ENCODE results near the gene MLXIPL. TPM values are rescaled to one million over a fixed set of nuclear protein-coding genes. Genes with fewer than 3 reads are reported as not detected.
A peak's percentile ranks its signal among the peaks of the same experiment; 100 is the strongest.
"Not testable (repeated sequence)": the region's sequence is repeated elsewhere in the genome, so short reads cannot be mapped to it uniquely, and the experiment has no call there.

The MLXIPL gene
- not detected for total RNA-seq

- ATAC-seq (ENCODE audit: low read depth) (peak; percentile 80), DNase-seq (peak; percentile 71)
- POLR2A ChIA-PET, result no interaction called here
- Mint-ChIP-seq H3K36me3 (no peaks in the 10 kb centered on the region), H3K27ac (no peak within 1 kb of the TSS), H3K27me3 (peaks cover 74% of the 10 kb centered on the region), H3K4me1 (peaks cover 1% of the 10 kb centered on the region), H3K4me3 (peak within 1 kb of the TSS; percentile 28), H3K9me3 (no peaks in the 10 kb centered on the region)
These were observed at the start of gene MLXIPL for GRCh38 chr7:73623798-73624668. Gene MLXIPL, minus strand, starts transcription at chr7:73624522. Its CDS starts 30 bp downstream, at chr7:73624492.

GRCh38 chr7:73671857-73672445, 47.6 kb upstream of the MLXIPL start:
- POLR2A ChIA-PET, result no interaction called here
- DNase-seq (no peak), ATAC-seq (ENCODE audit: low read depth) (no peak)
- H3K36me3 Mint-ChIP-seq, result no peaks in the 10 kb centered on the region
- H3K4me1 Mint-ChIP-seq, result peaks cover 3% of the 10 kb centered on the region
- no peaks in the 10 kb centered on the region for H3K9me3 Mint-ChIP-seq
- no peak overlapping the region for H3K27ac Mint-ChIP-seq
- no peak overlapping the region for H3K4me3 Mint-ChIP-seq
- peaks cover 20% of the 10 kb centered on the region for H3K27me3 Mint-ChIP-seq

- Mint-ChIP-seq H3K4me1 (peaks cover 3% of the 10 kb centered on the region), H3K27me3 (peaks cover 24% of the 10 kb centered on the region), H3K4me3 (no peak overlapping the region), H3K36me3 (no peaks in the 10 kb centered on the region), H3K27ac (no peak overlapping the region), H3K9me3 (no peaks in the 10 kb centered on the region)
- ATAC-seq (ENCODE audit: low read depth), result no peak
- DNase-seq, result no peak
- POLR2A ChIA-PET, result no interaction called here
These were observed 47.0 kb upstream of the MLXIPL start for GRCh38 chr7:73671322-73671661.

- POLR2A ChIA-PET, result no interaction called here
- DNase-seq (no peak), ATAC-seq (ENCODE audit: low read depth) (no peak)
- peaks cover 35% of the 10 kb centered on the region for H3K27me3 Mint-ChIP-seq
- H3K27ac Mint-ChIP-seq, result no peak overlapping the region
- H3K4me3 Mint-ChIP-seq, result no peak overlapping the region
- H3K36me3 Mint-ChIP-seq, result no peaks in the 10 kb centered on the region
- H3K4me1 Mint-ChIP-seq, result peaks cover 6% of the 10 kb centered on the region
- H3K9me3 Mint-ChIP-seq, result no peaks in the 10 kb centered on the region
These were observed 45.6 kb upstream of the MLXIPL start for GRCh38 chr7:73669858-73670385.

GRCh38 chr7:73669288-73669701, 45.0 kb upstream of the MLXIPL start:
- Mint-ChIP-seq H3K27ac (no peak overlapping the region), H3K27me3 (peaks cover 38% of the 10 kb centered on the region), H3K9me3 (no peaks in the 10 kb centered on the region), H3K4me3 (no peak overlapping the region), H3K4me1 (peaks cover 8% of the 10 kb centered on the region), H3K36me3 (no peaks in the 10 kb centered on the region)
- DNase-seq (peak; percentile 30), ATAC-seq (ENCODE audit: low read depth) (no peak)
- POLR2A ChIA-PET, result no interaction called here

- ATAC-seq (ENCODE audit: low read depth) (no peak), DNase-seq (no peak)
- POLR2A ChIA-PET, result no interaction called here
- Mint-ChIP-seq H3K4me3 (peak overlapping the region; percentile 67), H3K4me1 (peaks cover 8% of the 10 kb centered on the region), H3K9me3 (no peaks in the 10 kb centered on the region), H3K27me3 (peaks cover 42% of the 10 kb centered on the region), H3K36me3 (no peaks in the 10 kb centered on the region), H3K27ac (no peak overlapping the region)
These were observed 44.5 kb upstream of the MLXIPL start for GRCh38 chr7:73668886-73669230.

GRCh38 chr7:73668103-73668885, 44.0 kb upstream of the MLXIPL start:
- Mint-ChIP-seq H3K4me1 (peaks cover 8% of the 10 kb centered on the region), H3K4me3 (peak overlapping the region; percentile 67), H3K27me3 (peaks cover 48% of the 10 kb centered on the region), H3K27ac (peak overlapping the region; percentile 2), H3K36me3 (no peaks in the 10 kb centered on the region), H3K9me3 (peaks cover under 1% of the 10 kb centered on the region)
- POLR2A ChIA-PET, result interaction anchor here (0.6 to 0.9 kb wide), 2 partner anchors 36 to 57 kb away, joined by 3 read pairs; no protein-coding TSS in a partner anchor
- DNase-seq (peak; percentile 32), ATAC-seq (ENCODE audit: low read depth) (peak; percentile 7)

- Mint-ChIP-seq H3K36me3 (no peaks in the 10 kb centered on the region), H3K27me3 (peaks cover 52% of the 10 kb centered on the region), H3K4me1 (peaks cover 8% of the 10 kb centered on the region), H3K4me3 (peak within 1 kb of the TSS; percentile 78), H3K9me3 (peaks cover 5% of the 10 kb centered on the region), H3K27ac (peak within 1 kb of the TSS; percentile 38)
- ATAC-seq (ENCODE audit: low read depth) (peak; percentile 94), DNase-seq (peak; percentile 99)
- POLR2A ChIA-PET, result interaction anchor here (0.6 to 0.9 kb wide), 2 partner anchors 36 to 58 kb away, joined by 3 read pairs; no protein-coding TSS in a partner anchor
These were observed 43.2 kb upstream of the MLXIPL start, which contains the start of gene VPS37D for GRCh38 chr7:73667344-73668102. Gene VPS37D, plus strand, starts transcription at chr7:73667831. Its CDS starts 128 bp downstream, at chr7:73667959.

- H3K4me1 Mint-ChIP-seq, result peaks cover 5% of the 10 kb centered on the region
- DNase-seq (no peak), ATAC-seq (ENCODE audit: low read depth) (no peak)
- H3K27ac Mint-ChIP-seq, result no peak overlapping the region
- H3K9me3 Mint-ChIP-seq, result peaks cover 5% of the 10 kb centered on the region
- peaks cover 45% of the 10 kb centered on the region for H3K27me3 Mint-ChIP-seq
- POLR2A ChIA-PET, result no interaction called here
- H3K36me3 Mint-ChIP-seq, result no peaks in the 10 kb centered on the region
- no peak overlapping the region for H3K4me3 Mint-ChIP-seq
These were observed 38.7 kb upstream of the MLXIPL start for GRCh38 chr7:73663033-73663432.

GRCh38 chr7:73660594-73660993, 36.3 kb upstream of the MLXIPL start:
- H3K4me3 Mint-ChIP-seq; ATAC-seq (ENCODE audit: low read depth); POLR2A ChIA-PET; H3K9me3 Mint-ChIP-seq; H3K36me3 Mint-ChIP-seq; DNase-seq; H3K27ac Mint-ChIP-seq; H3K4me1 Mint-ChIP-seq: not testable (repeated sequence)
- H3K27me3 Mint-ChIP-seq, result peaks cover 31% of the 10 kb centered on the region

- DNase-seq (no peak), ATAC-seq (ENCODE audit: low read depth) (no peak)
- POLR2A ChIA-PET, result no interaction called here
- no peak overlapping the region for H3K27ac Mint-ChIP-seq
- no peaks in the 10 kb centered on the region for H3K36me3 Mint-ChIP-seq
- H3K9me3 Mint-ChIP-seq, result peaks cover 5% of the 10 kb centered on the region
- H3K4me1 Mint-ChIP-seq, result peaks cover 2% of the 10 kb centered on the region
- peaks cover 27% of the 10 kb centered on the region for H3K27me3 Mint-ChIP-seq
- no peak overlapping the region for H3K4me3 Mint-ChIP-seq
These were observed 35.7 kb upstream of the MLXIPL start for GRCh38 chr7:73659983-73660382.

- H3K4me3 Mint-ChIP-seq; ATAC-seq (ENCODE audit: low read depth); H3K4me1 Mint-ChIP-seq; DNase-seq; H3K9me3 Mint-ChIP-seq; POLR2A ChIA-PET; H3K27ac Mint-ChIP-seq; H3K36me3 Mint-ChIP-seq: not testable (repeated sequence)
- peaks cover 23% of the 10 kb centered on the region for H3K27me3 Mint-ChIP-seq
These were observed 31.0 kb upstream of the MLXIPL start for GRCh38 chr7:73655309-73655708.

GRCh38 chr7:73652541-73652949, 28.2 kb upstream of the MLXIPL start:
- DNase-seq (no peak), ATAC-seq (ENCODE audit: low read depth) (no peak)
- Mint-ChIP-seq H3K4me1 (peaks cover 9% of the 10 kb centered on the region), H3K27ac (no peak overlapping the region), H3K9me3 (no peaks in the 10 kb centered on the region), H3K36me3 (no peaks in the 10 kb centered on the region), H3K4me3 (no peak overlapping the region), H3K27me3 (peaks cover 42% of the 10 kb centered on the region)
- POLR2A ChIA-PET, result no interaction called here

Data from activated naive CD8-positive, alpha-beta T cell treated with anti-CD3 and anti-CD28 coated beads, Interleukin-2, amount 10 ng/mL, durations not matched to agents 7 days and 5 days (primary cell).